AG04449 (cell line): ENCODE data around the gene RAD51B.

ENCODE experiments used
- CTCF ChIA-PET: fragments of 350-600 bp; formaldehyde crosslinking; extraction: SDS; loops from one replicate; lab custom pipeline; 2021; ENCODE audit warnings: antibody characterized with exemption; lab: Yijun Ruan, JAX
- POLR2A ChIA-PET: fragments of 400-600, 350-600 bp; formaldehyde crosslinking; extraction: SDS; loops from one replicate; lab custom pipeline; 2020; ENCODE audit warnings: antibody characterized with exemption, inconsistent platforms; lab: Yijun Ruan, JAX
- DNase-seq: peaks from one replicate; pipeline ENCODE4 v3.0.0-alpha.2; 2010; ENCODE audit warnings: low read depth, low spot score
- H3K4me3 ChIP-seq: 2 replicates; pipeline ENCODE4 v1.5.1; 2011; ENCODE audit warnings: low read depth, mild to moderate bottlenecking, control low read depth, low read length
- CTCF ChIP-seq: IDR thresholded peaks from one replicate; pipeline ENCODE4 v1.5.1; 2011; ENCODE audit warnings: mild to moderate bottlenecking, moderate library complexity, low read length, control low read depth, inconsistent platforms; ENCODE audit not compliant: insufficient read depth; ENCODE audit errors: missing control alignments

The RAD51B gene

GRCh38 chr14:68728342-68729106 lies 908.9 kb downstream of the RAD51B start:
- H3K4me3 ChIP-seq, result no peak overlapping the region
- no peak for TF ChIP-seq CTCF
- DNase-seq, result no peak
- CTCF ChIA-PET, result interaction anchor here (1.5 kb wide), 1 partner anchor 9 kb away, joined by 4 read pairs; no protein-coding TSS in a partner anchor
- POLR2A ChIA-PET, result no interaction called here

- ChIA-PET POLR2A (no interaction called here), CTCF (interaction anchor here (1.5 kb wide), 1 partner anchor 11 kb away, joined by 3 read pairs; no protein-coding TSS in a partner anchor)
- no peak for DNase-seq
- no peak overlapping the region for H3K4me3 ChIP-seq
- no peak for TF ChIP-seq CTCF
Observed at GRCh38 chr14:68729556-68729955, 910.0 kb downstream of the RAD51B start.

GRCh38 chr14:68730348-68730747 lies 910.8 kb downstream of the RAD51B start:
- ChIA-PET CTCF (interaction anchor here (1.5 kb wide), 1 partner anchor 11 kb away, joined by 3 read pairs; no protein-coding TSS in a partner anchor), POLR2A (no interaction called here)
- H3K4me3 ChIP-seq, result no peak overlapping the region
- DNase-seq, result no peak
- TF ChIP-seq CTCF, result no peak

GRCh38 chr14:68730811-68731425 lies 911.3 kb downstream of the RAD51B start:
- no peak for DNase-seq
- no peak for TF ChIP-seq CTCF
- POLR2A ChIA-PET, result no interaction called here
- CTCF ChIA-PET, result interaction anchor here (1.5 kb wide), 1 partner anchor 12 kb away, joined by 3 read pairs; no protein-coding TSS in a partner anchor
- no peak overlapping the region for H3K4me3 ChIP-seq

- POLR2A ChIA-PET, result no interaction called here
Observed at GRCh38 chr14:68733086-68733914, 913.7 kb downstream of the RAD51B start.

More at GRCh38 chr14:68733086-68733914, 913.7 kb downstream of the RAD51B start:
- CTCF ChIA-PET, result no interaction called here
- no peak for DNase-seq
- no peak for TF ChIP-seq CTCF
- H3K4me3 ChIP-seq, result no peak overlapping the region
